Epithelial cell of esophagus (primary cell): Measurements from ENCODE around the gene PFKFB3.

Source experiments
- DNase-seq: peaks from one replicate; pipeline ENCODE4 v3.0.0; 2010; ENCODE audit warnings: low read depth
- H3K4me3 ChIP-seq: 2 replicates; pipeline ENCODE4 v1.5.1; 2011; ENCODE audit warnings: mild to moderate bottlenecking, low read length, control low read depth
- CTCF ChIP-seq: IDR thresholded peaks from 2 replicates; pipeline ENCODE4 v1.5.1; 2011; ENCODE audit warnings: low read depth, mild to moderate bottlenecking, low read length, control low read depth, inconsistent platforms; ENCODE audit not compliant: insufficient read depth; ENCODE audit errors: missing control alignments

The PFKFB3 gene

GRCh38 chr10:6255548-6256061 lies 52.9 kb downstream of the PFKFB3 start:
- H3K4me3 ChIP-seq: no peak overlapping the region
- DNase-seq: no peak
- no peak for TF ChIP-seq CTCF

- TF ChIP-seq CTCF: no peak
- H3K4me3 ChIP-seq: no peak overlapping the region
- peak; percentile 73 for DNase-seq
Measured at GRCh38 chr10:6256439-6256838, 53.7 kb downstream of the PFKFB3 start.

- no peak for TF ChIP-seq CTCF
- DNase-seq: no peak
- H3K4me3 ChIP-seq: no peak overlapping the region
Measured at GRCh38 chr10:6259153-6259552, 56.4 kb downstream of the PFKFB3 start.

GRCh38 chr10:6260843-6261242 lies 58.1 kb downstream of the PFKFB3 start:
- no peak for DNase-seq
- H3K4me3 ChIP-seq: no peak overlapping the region
- no peak for TF ChIP-seq CTCF

- TF ChIP-seq CTCF: no peak
- H3K4me3 ChIP-seq: no peak overlapping the region
- DNase-seq: no peak
Measured at GRCh38 chr10:6267941-6268340, 65.2 kb downstream of the PFKFB3 start.

- no peak for TF ChIP-seq CTCF
- no peak overlapping the region for H3K4me3 ChIP-seq
Measured at GRCh38 chr10:6269432-6269831, 66.7 kb downstream of the PFKFB3 start.

DNA sequence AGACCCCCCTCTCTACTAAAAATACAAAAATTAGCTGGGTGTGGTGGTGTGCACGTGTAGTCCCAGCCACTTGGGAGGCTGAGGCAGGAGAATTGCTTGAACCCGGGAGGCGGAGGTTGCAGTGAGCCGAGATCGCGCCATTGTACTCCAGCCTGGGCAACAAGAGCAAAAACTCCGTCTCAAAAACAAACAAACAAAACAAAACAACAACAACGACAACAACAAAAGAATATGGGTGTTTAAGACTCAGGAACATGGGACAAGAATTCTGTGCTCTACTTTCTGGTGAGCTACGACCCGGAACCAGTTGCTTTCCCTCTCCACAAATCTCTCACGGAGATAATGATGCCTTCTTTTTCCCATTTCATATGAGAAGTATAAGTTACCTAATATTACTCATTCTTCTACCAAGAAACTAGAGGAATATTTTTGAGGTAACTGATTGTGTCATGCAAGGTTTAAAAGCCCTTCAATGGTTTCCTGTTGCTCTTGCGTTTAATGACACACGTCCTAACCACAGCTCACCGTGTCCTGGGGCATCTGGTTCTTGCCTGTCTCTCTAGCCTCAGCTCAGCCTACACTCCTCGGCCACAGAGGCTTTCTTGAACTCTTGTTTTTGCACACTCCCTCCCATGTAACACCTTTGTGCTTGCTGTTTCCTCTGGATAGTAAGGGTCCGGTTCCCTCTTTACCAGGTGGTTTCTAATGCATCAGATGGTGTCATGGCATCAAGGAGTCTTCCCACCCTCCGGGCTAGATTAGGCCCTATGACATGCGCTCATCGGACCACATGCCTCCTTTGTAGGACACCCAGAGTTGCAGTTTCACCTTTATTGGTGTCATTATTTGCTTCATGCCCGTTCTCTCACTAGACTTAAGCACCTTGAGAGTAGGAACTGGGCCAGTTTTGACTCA lies 67.5 kb downstream of the PFKFB3 start:
- no peak overlapping the region for H3K4me3 ChIP-seq
- DNase-seq: peak; percentile 79
- no peak for TF ChIP-seq CTCF

More at GRCh38 chr10:6269432-6269831, 66.7 kb downstream of the PFKFB3 start:
- no peak for DNase-seq
